A673 (cell line): ENCODE results near the gene MBD3. TPM values are rescaled to one million over a fixed set of nuclear protein-coding genes. Genes with fewer than 3 reads are reported as not detected.

Experiments
- BruUV-seq: library from RNA; stranded (reverse); fragments of 400-500 nt; replicated peaks from 2 replicates; lab custom pipeline; 2021; lab: Mats Ljungman, UMichigan
- CTCF ChIA-PET: fragments of 300-600 bp; sonication (Branson Sonifier 250); formaldehyde crosslinking; loops from one replicate; lab custom pipeline; 2022; ENCODE audit warnings: antibody characterized with exemption; lab: Charles Lee
- POLR2A ChIA-PET: fragments of 300-600 bp; sonication (Branson Sonifier 250); formaldehyde crosslinking; loops from one replicate; lab custom pipeline; 2022; ENCODE audit warnings: antibody characterized with exemption; ENCODE audit not compliant: low non-redundant PET; lab: Charles Lee
- DNase-seq: peaks from one replicate; pipeline ENCODE4 v3.0.0-alpha.2; 2015; ENCODE audit warnings: low spot score
- H3K27ac ChIP-seq: fragments of 200-600 bp; sonication (generic); 2 replicates; pipeline ENCODE4 v1.5.1; 2016; ENCODE audit warnings: mixed run types, low read depth, mild to moderate bottlenecking, mixed read lengths, antibody characterized with exemption, low read length; ENCODE audit not compliant: poor library complexity, severe bottlenecking
- H3K27me3 ChIP-seq: fragments of 200-600 bp; sonication (generic); replicated peaks from 2 replicates; pipeline ENCODE4 v1.6.1; 2017; ENCODE audit warnings: mixed run types, low read depth, mild to moderate bottlenecking, mixed read lengths, antibody characterized with exemption, low read length; ENCODE audit not compliant: insufficient read depth, poor library complexity
- H3K36me3 ChIP-seq: fragments of 200-600 bp; sonication (generic); 2 replicates; pipeline ENCODE4 v1.6.1; 2016; ENCODE audit warnings: mixed run types, mild to moderate bottlenecking, mixed read lengths, antibody characterized with exemption, low read length; ENCODE audit not compliant: insufficient read depth, poor library complexity, severe bottlenecking
- H3K4me1 ChIP-seq: fragments of 200-600 bp; sonication (generic); 2 replicates; pipeline ENCODE4 v1.6.1; 2017; ENCODE audit warnings: mixed run types, mild to moderate bottlenecking, mixed read lengths, antibody characterized with exemption, low read length; ENCODE audit not compliant: insufficient read depth, poor library complexity, severe bottlenecking
- H3K4me3 ChIP-seq: fragments of 200-600 bp; sonication (generic); 2 replicates; pipeline ENCODE4 v1.5.1; 2016; ENCODE audit warnings: low read depth, mixed run types, mild to moderate bottlenecking, mixed read lengths, low read length; ENCODE audit not compliant: poor library complexity, severe bottlenecking
- H3K9me3 ChIP-seq: fragments of 200-600 bp; sonication (generic); 2 replicates; pipeline ENCODE4 v1.6.1; 2016; ENCODE audit warnings: mixed run types, low read depth, mild to moderate bottlenecking, mixed read lengths, antibody characterized with exemption, low read length; ENCODE audit not compliant: poor library complexity, severe bottlenecking
- EZH2 ChIP-seq: fragments of 200-600 bp; sonication (generic); IDR thresholded peaks from 2 replicates; pipeline ENCODE4 v1.6.1; 2017; ENCODE audit warnings: borderline replicate concordance, low read depth, mild to moderate bottlenecking, mixed read lengths, antibody characterized with exemption, low read length; ENCODE audit not compliant: poor library complexity, severe bottlenecking
- intact Hi-C: fragments of 100-400 bp; cut with micrococcal nuclease; formaldehyde crosslinking; loops from one replicate; pipeline ENCODE4 v1.10.0; 2022; ENCODE audit not compliant: unreplicated experiment
- total RNA-seq: library from RNA; stranded (reverse); gene quantifications from 2 replicates; pipeline ENCODE4 v1.2.3, GENCODE V29; 2021
- TF ChIP-seq, protein P1 (sequence below): fragments of 300-800, 200-600 bp; sonication (generic); conservative IDR thresholded peaks from 2 replicates; pipeline ENCODE4 v1.5.1; 2017; ENCODE audit warnings: low read depth, mild to moderate bottlenecking, antibody characterized with exemption, low read length, moderate library complexity, mixed read lengths

The MBD3 gene
- total RNA-seq, 1 experiment from 2014 or later: 138 TPM

DNA sequence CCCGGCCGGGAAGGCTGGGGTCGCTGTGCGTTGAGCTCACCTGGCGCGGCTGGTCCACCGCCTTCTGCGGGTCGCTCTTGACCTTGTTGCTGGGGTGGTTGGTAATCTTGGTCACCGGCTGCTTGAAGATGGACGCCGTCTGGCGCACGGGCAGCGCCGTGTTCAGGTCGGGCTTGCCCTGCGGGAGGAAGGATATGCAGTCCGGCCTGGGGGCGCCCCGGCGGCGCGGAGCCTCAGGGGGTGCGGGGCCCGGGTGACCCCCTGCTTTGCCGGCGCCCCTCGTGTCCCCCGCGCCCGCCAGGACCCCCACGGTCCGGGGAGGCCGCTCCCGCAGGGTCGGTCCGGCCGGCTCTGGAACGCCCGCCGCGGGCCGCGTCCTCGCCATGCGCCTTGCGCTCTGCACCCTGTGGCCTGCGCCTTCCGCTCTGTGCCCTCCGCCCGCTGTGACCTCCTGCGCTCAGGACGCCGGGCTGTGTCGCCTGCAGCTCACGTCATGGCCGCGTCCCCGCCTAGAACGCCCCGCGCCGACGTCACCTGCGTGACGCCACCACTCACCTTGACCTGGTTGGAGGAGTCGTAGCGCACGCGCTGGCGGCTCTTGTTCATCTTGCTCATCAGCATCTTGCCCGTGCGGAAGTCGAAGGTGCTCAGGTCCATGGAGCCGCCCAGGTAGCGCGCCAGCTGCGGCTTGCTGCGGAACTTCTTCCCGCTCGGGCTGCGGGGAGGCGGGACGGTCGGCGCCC lies 8.0 kb downstream of the MBD3 start:
- ChIA-PET CTCF (no interaction called here), POLR2A (no interaction called here)
- H3K27ac ChIP-seq: no peak overlapping the region
- H3K4me1 ChIP-seq: no peaks in the 10 kb centered on the region
- no peak overlapping the region for H3K4me3 ChIP-seq
- TF ChIP-seq, protein P1, sequence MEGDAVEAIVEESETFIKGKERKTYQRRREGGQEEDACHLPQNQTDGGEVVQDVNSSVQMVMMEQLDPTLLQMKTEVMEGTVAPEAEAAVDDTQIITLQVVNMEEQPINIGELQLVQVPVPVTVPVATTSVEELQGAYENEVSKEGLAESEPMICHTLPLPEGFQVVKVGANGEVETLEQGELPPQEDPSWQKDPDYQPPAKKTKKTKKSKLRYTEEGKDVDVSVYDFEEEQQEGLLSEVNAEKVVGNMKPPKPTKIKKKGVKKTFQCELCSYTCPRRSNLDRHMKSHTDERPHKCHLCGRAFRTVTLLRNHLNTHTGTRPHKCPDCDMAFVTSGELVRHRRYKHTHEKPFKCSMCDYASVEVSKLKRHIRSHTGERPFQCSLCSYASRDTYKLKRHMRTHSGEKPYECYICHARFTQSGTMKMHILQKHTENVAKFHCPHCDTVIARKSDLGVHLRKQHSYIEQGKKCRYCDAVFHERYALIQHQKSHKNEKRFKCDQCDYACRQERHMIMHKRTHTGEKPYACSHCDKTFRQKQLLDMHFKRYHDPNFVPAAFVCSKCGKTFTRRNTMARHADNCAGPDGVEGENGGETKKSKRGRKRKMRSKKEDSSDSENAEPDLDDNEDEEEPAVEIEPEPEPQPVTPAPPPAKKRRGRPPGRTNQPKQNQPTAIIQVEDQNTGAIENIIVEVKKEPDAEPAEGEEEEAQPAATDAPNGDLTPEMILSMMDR: no peak
- no peak for TF ChIP-seq EZH2
- H3K9me3 ChIP-seq: no peaks in the 10 kb centered on the region
- no peak for DNase-seq
- peaks cover 48% of the 10 kb centered on the region for H3K36me3 ChIP-seq
- no TSS peak for BruUV-seq
- intact Hi-C loops: no loop called here
- no peaks in the 10 kb centered on the region for H3K27me3 ChIP-seq

DNA sequence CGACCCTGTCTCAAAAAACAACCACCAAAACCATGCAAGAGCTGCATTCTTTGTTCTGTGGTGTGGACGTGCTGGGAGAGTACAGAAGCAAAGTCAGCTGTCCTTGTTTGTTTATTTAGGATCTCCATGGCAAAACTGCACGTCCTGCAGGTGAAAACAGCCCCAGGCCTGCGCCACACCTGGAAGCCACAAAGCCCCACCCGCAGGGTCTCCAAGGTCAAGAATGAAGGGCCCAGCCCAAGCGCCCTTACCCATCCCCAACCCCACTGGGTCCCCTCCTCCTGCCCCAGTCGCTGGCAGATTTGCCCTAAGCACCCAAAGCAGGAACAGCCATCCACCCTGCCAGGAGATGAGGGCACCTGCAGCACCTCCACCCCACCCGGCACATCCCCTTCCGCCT lies 10.5 kb downstream of the MBD3 start:
- TF ChIP-seq, protein P1: no peak
- no peak for TF ChIP-seq EZH2
- intact Hi-C loops: no loop called here
- DNase-seq: no peak
- Histone ChIP-seq H3K36me3 (peaks cover 70% of the 10 kb centered on the region), H3K27me3 (no peaks in the 10 kb centered on the region), H3K9me3 (no peaks in the 10 kb centered on the region), H3K27ac (no peak overlapping the region), H3K4me3 (no peak overlapping the region), H3K4me1 (no peaks in the 10 kb centered on the region)
- no TSS peak for BruUV-seq
- ChIA-PET POLR2A (no interaction called here), CTCF (interaction anchor here (0.7 kb wide), 1 partner anchor 40 kb away, joined by 7 read pairs; no protein-coding TSS in a partner anchor)

DNA sequence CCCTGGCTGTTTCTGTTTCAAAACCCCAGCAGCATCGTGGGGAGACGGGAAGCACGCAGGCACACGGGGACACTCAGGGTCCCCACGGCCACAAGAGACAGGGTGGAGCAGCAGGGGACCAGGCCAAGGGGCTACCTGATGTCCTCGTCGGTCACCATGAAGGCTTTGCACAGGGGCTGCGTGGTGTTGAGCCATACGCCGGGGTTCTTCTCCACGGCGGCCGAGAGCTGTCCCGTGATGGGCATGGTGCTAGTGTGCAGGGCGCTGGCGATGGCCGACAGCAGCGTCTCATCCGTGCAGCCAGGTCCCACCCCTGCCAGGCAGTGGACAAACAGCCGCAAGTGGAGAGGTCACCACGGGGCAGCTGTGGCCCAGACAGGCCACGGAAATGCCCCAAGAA lies 11.7 kb downstream of the MBD3 start:
- ChIA-PET POLR2A (no interaction called here), CTCF (no interaction called here)
- Histone ChIP-seq H3K4me1 (no peaks in the 10 kb centered on the region), H3K27ac (no peak overlapping the region), H3K36me3 (peaks cover 71% of the 10 kb centered on the region), H3K4me3 (no peak overlapping the region), H3K27me3 (no peaks in the 10 kb centered on the region), H3K9me3 (no peaks in the 10 kb centered on the region)
- intact Hi-C loops: no loop called here
- no TSS peak for BruUV-seq
- TF ChIP-seq, protein P1: no peak
- no peak for TF ChIP-seq EZH2
- no peak for DNase-seq
